Left lung (tissue), 10 donors: ENCODE results near the gene THAP9. TPM values are rescaled to one million over a fixed set of nuclear protein-coding genes. Genes with fewer than 3 reads are reported as not detected.
A peak's percentile ranks its signal among the peaks of the same experiment; 100 is the strongest.
"Not testable (repeated sequence)": the region's sequence is repeated elsewhere in the genome, so short reads cannot be mapped to it uniquely, and the experiment has no call there.

Experiments used
- ATAC-seq: fragments of 200-7000 bp; cut with Tn5 transposase; one replicate; pipeline ENCODE4 v1.9.1; 2020; ENCODE audit warnings: moderate library complexity
- DNase-seq, 4 donors: peaks; one replicate each; pipeline ENCODE4 v3.0.0-alpha.2; 2013 to 2020
- H3K27ac ChIP-seq, 2 donors: fragments of 200-600 bp; sonication (generic) in 1 of 2; one replicate each; pipeline versions ENCODE4 v1.5.0 to v1.8.0; 2020 to 2021
- H3K27me3 ChIP-seq, 2 donors: fragments of 200-600 bp; sonication (generic) in 1 of 2; one replicate each; pipeline versions ENCODE4 v1.5.0 to v1.8.0; 2020 to 2021
- H3K36me3 ChIP-seq, 2 donors: fragments of 200-600 bp; sonication (generic) in 1 of 2; one replicate each; pipeline versions ENCODE4 v1.5.0 to v1.8.0; 2020 to 2021
- H3K4me1 ChIP-seq, 2 donors: fragments of 200-600 bp; one replicate each; pipeline ENCODE4 v1.8.0; 2021
- H3K4me3 ChIP-seq, 2 donors: fragments of 200-600 bp; sonication (generic) in 1 of 2; one replicate each; pipeline versions ENCODE4 v1.5.0 to v1.8.0; 2020 to 2021; ENCODE audit warnings: mild to moderate bottlenecking in 1 of 2
- H3K9me3 ChIP-seq, 2 donors: fragments of 200-600 bp; sonication (generic) in 1 of 2; one replicate each; pipeline versions ENCODE4 v1.5.0 to v1.8.0; 2020 to 2021
- CTCF ChIP-seq, 2 donors: fragments of 200-600 bp; sonication (generic) in 1 of 2; IDR thresholded peaks; one replicate each; pipeline versions ENCODE4 v1.5.0 to v1.8.0; 2021; ENCODE audit warnings: antibody characterized with exemption in 2 of 2
- intact Hi-C, 2 donors: fragments of 100-400 bp; cut with DNase I; formaldehyde crosslinking; loops; one replicate each; pipeline versions ENCODE4 v1.11.2 to v1.14.2; 2022
- polyA plus RNA-seq, 6 donors: library from polyadenylated mRNA; unstranded; fragments of 120-200 nt; gene quantifications; one replicate each; pipeline ENCODE4 v1.2.1, GENCODE V29; 2013; ENCODE audit not compliant: insufficient read length in 6 of 6
- total RNA-seq, 2 donors: library from RNA; stranded (reverse); fragmentation: NEBNext Ultra II Directional; extraction: Animal tissue kit (Norgen Biotek cat#: 25700); gene quantifications; one replicate each; pipeline ENCODE4 v1.2.1, GENCODE V29; 2021
- donor health status: DM: no; HTN: yes; CAD: no.
- donor health status: DM: no; HTN: no; CAD: no.

Gene THAP9
- total and polyA plus RNA-seq, 8 donors = 2.1 to 13.2 (median 11.5) TPM

GRCh38 chr4:82852751-82853285, 47.7 kb upstream of the THAP9 start:
- Histone ChIP-seq H3K27me3 (no peaks in the 10 kb centered on the region), H3K4me3 (no peak overlapping the region), H3K36me3 (peaks cover 14 to 100% of the 10 kb centered on the region in 2 donors), H3K27ac (no peak overlapping the region), H3K9me3 (no peaks in the 10 kb centered on the region), H3K4me1 (no peaks in the 10 kb centered on the region)
- no peak for DNase-seq
- no peak for ATAC-seq
- intact Hi-C loops = no loop called here
- TF ChIP-seq CTCF (IDR thresholded peaks at IDR 0.05) = no peak

- ATAC-seq, H3K27ac ChIP-seq, H3K4me1 ChIP-seq, intact Hi-C loops, H3K9me3 ChIP-seq, H3K4me3 ChIP-seq, H3K27me3 ChIP-seq, DNase-seq: not testable (repeated sequence)
- H3K36me3 ChIP-seq = peaks cover 0 to 99% of the 10 kb centered on the region in 2 donors
Observed at GRCh38 chr4:82860487-82860886, 40.0 kb upstream of the THAP9 start.

- no peak for TF ChIP-seq CTCF (IDR thresholded peaks at IDR 0.05)
- no peaks in the 10 kb centered on the region for H3K27me3 ChIP-seq
- intact Hi-C loops = no loop called here
- H3K9me3 ChIP-seq = no peaks in the 10 kb centered on the region
- no peak overlapping the region for H3K27ac ChIP-seq
- H3K36me3 ChIP-seq = peaks cover 0 to 96% of the 10 kb centered on the region in 2 donors
- H3K4me1 ChIP-seq = peaks cover 0 to 19% of the 10 kb centered on the region in 2 donors
- H3K4me3 ChIP-seq = no peak overlapping the region
- DNase-seq (no peak), ATAC-seq (peak; percentile 57)
Observed at GRCh38 chr4:82861529-82861928, 39.0 kb upstream of the THAP9 start.

GRCh38 chr4:82864336-82864979, 36.1 kb upstream of the THAP9 start:
- DNase-seq = no peak
- Histone ChIP-seq H3K9me3 (no peaks in the 10 kb centered on the region), H3K4me3 (no peak overlapping the region), H3K36me3 (peaks cover 0 to 96% of the 10 kb centered on the region in 2 donors), H3K27me3 (no peaks in the 10 kb centered on the region), H3K4me1 (peaks cover 0 to 22% of the 10 kb centered on the region in 2 donors), H3K27ac (peak overlapping the region; percentile 53 to 66)
- TF ChIP-seq CTCF (IDR thresholded peaks at IDR 0.05) = no peak
- ATAC-seq = no peak
- intact Hi-C loops = no loop called here

- H3K4me3 ChIP-seq = no peak overlapping the region
- DNase-seq (peak in 1 of 4 donors; percentile 20), ATAC-seq (peak; percentile 90)
- H3K27ac ChIP-seq = peak overlapping the region; percentile 53 to 66
- no peaks in the 10 kb centered on the region for H3K9me3 ChIP-seq
- intact Hi-C loops = no loop called here
- no peaks in the 10 kb centered on the region for H3K27me3 ChIP-seq
- peaks cover 4 to 96% of the 10 kb centered on the region in 2 donors for H3K36me3 ChIP-seq
- TF ChIP-seq CTCF (IDR thresholded peaks at IDR 0.05) = no peak
- H3K4me1 ChIP-seq = peaks cover 0 to 22% of the 10 kb centered on the region in 2 donors
Observed at GRCh38 chr4:82865592-82865991, 34.9 kb upstream of the THAP9 start.

- Histone ChIP-seq H3K27ac (peak overlapping the region; percentile 53 to 66), H3K4me1 (peaks cover 0 to 22% of the 10 kb centered on the region in 2 donors), H3K36me3 (peaks cover 4 to 97% of the 10 kb centered on the region in 2 donors)
- peak; percentile 39 for ATAC-seq
- H3K27me3 ChIP-seq, H3K4me3 ChIP-seq, H3K9me3 ChIP-seq, intact Hi-C loops, DNase-seq: not testable (repeated sequence)
Observed at GRCh38 chr4:82866033-82866432, 34.5 kb upstream of the THAP9 start.
